Activated naive CD4-positive, alpha-beta T cell treated with anti-CD3 and anti-CD28 coated beads, Interleukin-2, amount 10 ng/mL, durations not matched to agents 7 days and 5 days (primary cell): ENCODE data around the gene SUSD1.
"Not testable (repeated sequence)": the region's sequence is repeated elsewhere in the genome, so short reads cannot be mapped to it uniquely, and the experiment has no call there.

Experiments used
- CTCF ChIA-PET: fragments of 350-600 bp; sonication (Branson Sonifier 250); formaldehyde crosslinking; loops from one replicate; lab custom pipeline; 2021; ENCODE audit warnings: antibody characterized with exemption; lab: Charles Lee
- DNase-seq: peaks from one replicate; pipeline ENCODE4 v3.0.0-alpha.2; 2020
- H3K27ac Mint-ChIP-seq: one replicate; pipeline ENCODE4 v1.8.0; 2021; ENCODE audit warnings: mild to moderate bottlenecking, moderate library complexity, mixed read lengths
- H3K27me3 Mint-ChIP-seq: one replicate; pipeline ENCODE4 v1.8.0; 2021; ENCODE audit warnings: mild to moderate bottlenecking, mixed read lengths
- H3K36me3 Mint-ChIP-seq: one replicate; pipeline ENCODE4 v1.8.0; 2021; ENCODE audit warnings: mixed read lengths
- H3K4me1 Mint-ChIP-seq: one replicate; pipeline ENCODE4 v1.8.0; 2021; ENCODE audit warnings: mixed read lengths
- H3K4me3 Mint-ChIP-seq: one replicate; pipeline ENCODE4 v1.8.0; 2021; ENCODE audit warnings: mild to moderate bottlenecking, moderate library complexity, mixed read lengths
- H3K9me3 Mint-ChIP-seq: one replicate; pipeline ENCODE4 v1.8.0; 2021; ENCODE audit warnings: mixed read lengths

Gene SUSD1

GRCh38 chr9:112087506-112087905, 87.6 kb downstream of the SUSD1 start:
- Mint-ChIP-seq H3K4me1 (peaks cover 6% of the 10 kb centered on the region), H3K27me3 (no peaks in the 10 kb centered on the region)

GRCh38 chr9:112086627-112087026, 88.5 kb downstream of the SUSD1 start:
- CTCF ChIA-PET = interaction anchor here (0.5 to 6.1 kb wide), 6 partner anchors 9 to 357 kb away, joined by 3 to 49 read pairs (median 4); no protein-coding TSS in a partner anchor
- H3K4me3 Mint-ChIP-seq = no peak overlapping the region
- H3K4me1 Mint-ChIP-seq = peaks cover 6% of the 10 kb centered on the region

More at GRCh38 chr9:112087506-112087905, 87.6 kb downstream of the SUSD1 start:
- Mint-ChIP-seq H3K27ac (no peak overlapping the region), H3K4me3 (no peak overlapping the region), H3K36me3 (no peaks in the 10 kb centered on the region), H3K9me3 (no peaks in the 10 kb centered on the region)
- CTCF ChIA-PET = interaction anchor here (0.5 to 6.1 kb wide), 7 partner anchors 8 to 329 kb away, joined by 3 to 49 read pairs (median 4); no protein-coding TSS in a partner anchor
- DNase-seq = no peak

DNA sequence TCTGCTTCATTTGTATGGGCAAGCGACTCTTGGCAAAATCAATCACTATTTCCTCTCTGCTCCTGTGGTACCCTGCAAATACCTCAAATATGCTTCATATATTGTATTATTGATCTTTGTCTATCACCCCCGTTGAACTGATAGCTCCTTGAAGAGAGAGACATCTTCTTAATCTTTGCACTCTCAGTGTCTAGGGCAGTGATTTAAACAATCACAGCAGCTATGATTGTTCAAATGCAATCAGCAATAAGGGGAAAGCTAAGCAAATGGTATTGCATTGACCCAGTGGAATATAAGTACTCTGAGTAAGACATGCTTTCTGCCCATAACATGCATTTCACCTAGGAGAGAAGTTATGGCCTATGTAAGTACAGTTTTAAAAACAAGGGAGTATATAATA, 90.2 kb downstream of the SUSD1 start:
- no peaks in the 10 kb centered on the region for H3K9me3 Mint-ChIP-seq
- H3K4me3 Mint-ChIP-seq = no peak overlapping the region
- H3K27me3 Mint-ChIP-seq = no peaks in the 10 kb centered on the region
- H3K27ac Mint-ChIP-seq = no peak overlapping the region
- H3K4me1 Mint-ChIP-seq = peaks cover 6% of the 10 kb centered on the region
- peaks cover 6% of the 10 kb centered on the region for H3K36me3 Mint-ChIP-seq
- CTCF ChIA-PET = interaction anchor here (1.0 to 6.1 kb wide), 7 partner anchors 8 to 326 kb away, joined by 4 to 49 read pairs (median 7); no protein-coding TSS in a partner anchor
- DNase-seq = no peak

More at GRCh38 chr9:112086627-112087026, 88.5 kb downstream of the SUSD1 start:
- H3K36me3 Mint-ChIP-seq = peaks cover 2% of the 10 kb centered on the region
- H3K27ac Mint-ChIP-seq = no peak overlapping the region
- no peaks in the 10 kb centered on the region for H3K27me3 Mint-ChIP-seq
- no peak for DNase-seq
- no peaks in the 10 kb centered on the region for H3K9me3 Mint-ChIP-seq

GRCh38 chr9:112084334-112084733, 90.8 kb downstream of the SUSD1 start:
- Mint-ChIP-seq H3K36me3 (peaks cover 6% of the 10 kb centered on the region), H3K27ac (no peak overlapping the region), H3K4me3 (no peak overlapping the region), H3K27me3 (no peaks in the 10 kb centered on the region), H3K4me1 (peaks cover 6% of the 10 kb centered on the region), H3K9me3 (no peaks in the 10 kb centered on the region)
- CTCF ChIA-PET = interaction anchor here (1.0 to 6.1 kb wide), 6 partner anchors 9 to 325 kb away, joined by 4 to 49 read pairs (median 8); no protein-coding TSS in a partner anchor
- DNase-seq = no peak

DNA sequence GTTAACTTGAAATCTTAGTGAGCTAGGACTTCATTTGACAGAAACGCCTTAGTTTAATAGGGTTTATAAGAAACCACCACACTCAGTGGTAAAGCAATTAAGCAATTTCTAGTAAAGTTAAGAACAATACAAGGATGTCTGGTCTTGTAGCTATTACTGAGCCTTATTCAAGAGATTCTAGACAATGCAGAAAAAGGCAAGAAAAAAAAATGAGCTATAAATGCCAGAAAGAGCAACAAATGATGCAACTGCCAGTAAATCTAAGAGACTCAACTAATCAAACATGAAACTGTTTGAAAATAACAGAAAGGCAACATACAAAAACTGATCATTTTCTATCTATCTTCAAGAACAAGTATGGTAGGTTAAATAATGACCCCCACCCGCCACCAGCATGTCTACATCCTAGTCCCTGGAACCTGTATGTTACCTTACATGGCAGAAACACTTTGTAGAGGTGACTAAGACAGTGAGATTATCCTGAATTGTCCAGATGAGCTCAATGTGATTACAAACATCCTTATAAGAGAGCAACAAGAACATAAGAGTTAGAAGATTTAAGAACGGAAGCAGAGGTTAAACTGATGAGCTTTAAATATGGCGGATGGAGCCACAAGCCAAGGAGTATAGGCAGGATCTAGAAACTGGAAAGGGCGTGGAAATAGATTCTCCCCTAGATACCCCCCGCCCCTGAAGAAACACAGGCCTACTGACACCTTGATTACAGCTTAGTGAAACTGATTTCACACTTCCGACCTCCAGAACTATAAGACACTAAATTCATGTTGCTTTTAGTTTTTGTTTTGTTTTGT, 93.0 kb downstream of the SUSD1 start:
- CTCF ChIA-PET = interaction anchor here (0.6 to 1.5 kb wide), 6 partner anchors 31 to 484 kb away, joined by 3 to 5 read pairs (median 4); no protein-coding TSS in a partner anchor
- no peak overlapping the region for H3K4me3 Mint-ChIP-seq
- no peaks in the 10 kb centered on the region for H3K9me3 Mint-ChIP-seq
- no peak overlapping the region for H3K27ac Mint-ChIP-seq
- H3K4me1 Mint-ChIP-seq = peaks cover 6% of the 10 kb centered on the region
- H3K27me3 Mint-ChIP-seq = no peaks in the 10 kb centered on the region
- no peak for DNase-seq
- H3K36me3 Mint-ChIP-seq = peaks cover 6% of the 10 kb centered on the region

- Mint-ChIP-seq H3K27me3 (no peaks in the 10 kb centered on the region), H3K27ac (no peak overlapping the region), H3K9me3 (no peaks in the 10 kb centered on the region), H3K4me1 (peaks cover 9% of the 10 kb centered on the region), H3K36me3 (peaks cover 6% of the 10 kb centered on the region), H3K4me3 (no peak overlapping the region)
- CTCF ChIA-PET = interaction anchor here (1.1 kb wide), 1 partner anchor 322 kb away, joined by 5 read pairs; no protein-coding TSS in a partner anchor
- no peak for DNase-seq
Measured at GRCh38 chr9:112080831-112081542, 94.1 kb downstream of the SUSD1 start.

GRCh38 chr9:112078432-112078831, 96.7 kb downstream of the SUSD1 start:
- DNase-seq = no peak
- H3K9me3 Mint-ChIP-seq = no peaks in the 10 kb centered on the region
- H3K27me3 Mint-ChIP-seq = no peaks in the 10 kb centered on the region
- peaks cover 14% of the 10 kb centered on the region for H3K36me3 Mint-ChIP-seq
- CTCF ChIA-PET = interaction anchor here (6.8 kb wide), 1 partner anchor 318 kb away, joined by 105 read pairs; no protein-coding TSS in a partner anchor
- H3K27ac Mint-ChIP-seq = no peak overlapping the region
- H3K4me3 Mint-ChIP-seq = no peak overlapping the region
- peaks cover 18% of the 10 kb centered on the region for H3K4me1 Mint-ChIP-seq

- no peaks in the 10 kb centered on the region for H3K9me3 Mint-ChIP-seq
- H3K36me3 Mint-ChIP-seq = peaks cover 12% of the 10 kb centered on the region
- H3K4me3 Mint-ChIP-seq = no peak overlapping the region
- DNase-seq = no peak
- no peaks in the 10 kb centered on the region for H3K27me3 Mint-ChIP-seq
- peaks cover 25% of the 10 kb centered on the region for H3K4me1 Mint-ChIP-seq
- H3K27ac Mint-ChIP-seq = no peak overlapping the region
- CTCF ChIA-PET = interaction anchor here (1.1 to 6.8 kb wide), 3 partner anchors 9 to 479 kb away, joined by 4 to 105 read pairs (median 29); partner anchors contain the start of gene PTGR1
Measured at GRCh38 chr9:112076814-112077213, 98.3 kb downstream of the SUSD1 start.

DNA sequence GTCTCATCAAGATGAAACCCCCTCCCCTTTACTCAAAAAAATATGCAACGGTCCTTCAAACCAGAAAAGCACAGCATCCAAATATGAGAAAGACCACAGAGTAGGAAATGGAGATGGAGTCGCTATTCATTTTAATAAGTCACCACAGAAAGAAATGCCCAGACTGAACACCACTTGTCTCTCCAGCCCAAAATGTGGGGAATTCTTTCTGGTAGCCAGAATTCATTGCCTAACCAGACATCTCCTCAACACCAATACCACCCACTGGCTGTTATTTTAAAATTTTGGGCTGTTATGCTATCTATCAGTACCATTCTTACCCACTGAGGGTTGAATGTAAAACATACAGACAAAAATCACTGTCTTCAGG, 100.1 kb downstream of the SUSD1 start:
- peaks cover 27% of the 10 kb centered on the region for H3K4me1 Mint-ChIP-seq
- H3K27ac Mint-ChIP-seq = peak overlapping the region; percentile 51
- H3K4me3 Mint-ChIP-seq = no peak overlapping the region
- DNase-seq = no peak
- H3K36me3 Mint-ChIP-seq = peaks cover 18% of the 10 kb centered on the region
- no peaks in the 10 kb centered on the region for H3K9me3 Mint-ChIP-seq
- CTCF ChIA-PET = interaction anchor here (0.7 to 6.8 kb wide), 25 partner anchors 9 to 798 kb away, joined by 3 to 105 read pairs (median 4); partner anchors contain the start of gene PTGR1
- no peaks in the 10 kb centered on the region for H3K27me3 Mint-ChIP-seq

DNA sequence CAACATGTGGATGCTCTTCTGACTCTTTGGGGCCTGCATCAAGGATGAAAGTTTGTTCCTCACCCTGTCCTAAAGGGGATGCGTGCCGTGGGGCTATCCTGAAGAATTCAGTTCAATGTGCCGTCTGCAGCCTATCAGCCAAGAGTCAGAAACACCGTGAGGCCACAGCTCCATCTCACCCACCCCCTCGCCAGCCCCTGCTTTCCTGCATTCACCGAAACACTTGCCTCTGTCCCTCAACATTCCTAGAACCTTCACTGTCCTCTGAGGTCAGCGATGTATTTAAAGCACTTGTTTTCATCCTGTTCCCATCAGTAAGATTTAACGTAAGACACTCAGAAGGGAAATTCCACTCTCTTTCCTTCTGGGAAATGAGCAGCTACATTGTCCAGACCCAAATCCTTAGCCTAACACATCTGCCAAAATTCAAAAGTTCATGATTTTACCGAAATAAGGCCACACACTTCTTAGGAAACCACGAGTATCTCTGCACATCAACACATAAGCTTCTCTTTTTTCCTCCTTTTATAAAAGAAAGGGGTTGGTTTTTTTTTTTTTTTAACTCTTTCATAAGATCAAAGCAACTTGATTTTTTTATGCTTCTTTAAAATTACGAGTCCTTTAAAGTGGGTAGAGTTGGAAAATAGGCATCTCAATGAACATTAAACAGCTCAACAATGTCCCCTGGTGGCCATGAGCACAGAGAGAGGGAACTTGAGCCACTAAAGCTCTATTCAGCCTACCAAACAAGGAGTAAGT, 100.7 kb downstream of the SUSD1 start:
- Mint-ChIP-seq H3K27ac (peak overlapping the region; percentile 51), H3K36me3 (peaks cover 19% of the 10 kb centered on the region), H3K4me1 (peaks cover 27% of the 10 kb centered on the region), H3K4me3 (no peak overlapping the region), H3K9me3 (no peaks in the 10 kb centered on the region), H3K27me3 (no peaks in the 10 kb centered on the region)
- peak; percentile 83 for DNase-seq
- CTCF ChIA-PET = interaction anchor here (0.6 to 6.8 kb wide), 29 partner anchors 10 to 819 kb away, joined by 3 to 105 read pairs (median 4); partner anchors contain the start of gene PTGR1

GRCh38 chr9:112073639-112074173, 101.4 kb downstream of the SUSD1 start:
- peaks cover 20% of the 10 kb centered on the region for H3K36me3 Mint-ChIP-seq
- H3K4me1 Mint-ChIP-seq = peaks cover 27% of the 10 kb centered on the region
- H3K9me3 Mint-ChIP-seq, DNase-seq, H3K27ac Mint-ChIP-seq, H3K4me3 Mint-ChIP-seq, H3K27me3 Mint-ChIP-seq: not testable (repeated sequence)
- CTCF ChIA-PET = interaction anchor here (0.7 to 6.8 kb wide), 9 partner anchors 18 to 476 kb away, joined by 3 to 105 read pairs (median 4); partner anchors contain the start of gene PTGR1

GRCh38 chr9:112072721-112073638, 102.1 kb downstream of the SUSD1 start:
- CTCF ChIA-PET = interaction anchor here (1.9 to 6.8 kb wide), 2 partner anchors 303 to 313 kb away, joined by 4 to 105 read pairs; no protein-coding TSS in a partner anchor
- H3K27ac Mint-ChIP-seq = no peak overlapping the region
- H3K4me1 Mint-ChIP-seq = peaks cover 27% of the 10 kb centered on the region
- H3K9me3 Mint-ChIP-seq = no peaks in the 10 kb centered on the region
- peaks cover 22% of the 10 kb centered on the region for H3K36me3 Mint-ChIP-seq
- DNase-seq = no peak
- H3K27me3 Mint-ChIP-seq = no peaks in the 10 kb centered on the region
- H3K4me3 Mint-ChIP-seq = no peak overlapping the region
